ENCODE results near the gene PDP2. TPM values are rescaled to one million over a fixed set of nuclear protein-coding genes. Genes with fewer than 3 reads are reported as not detected.

PDP2 gene
- total and polyA plus RNA-seq, 12 donors = 1.2 to 5.7 (median 3.5) TPM

GRCh38 chr16:66853261-66854139 is 26.8 kb upstream of the PDP2 start:
- H3K36me3 ChIP-seq = no peaks in the 10 kb centered on the region
- peaks cover 0 to 4% (median 0%) of the 10 kb centered on the region in 7 donors for H3K27me3 ChIP-seq
- intact Hi-C loops (cut with DNase I) = no loop called here
- H3K9me3 ChIP-seq = no peaks in the 10 kb centered on the region
- DNase-seq (no peak), ATAC-seq (no peak)
- no peak overlapping the region for H3K4me3 ChIP-seq
- H3K27ac ChIP-seq = no peak overlapping the region
- WGBS, 2 donors = 79 to 84% methylated on average over 15 of the region's 15 CpGs
- H3K4me1 ChIP-seq = no peaks in the 10 kb centered on the region
- no peak for TF ChIP-seq CTCF (IDR thresholded peaks at IDR 0.05)

GRCh38 chr16:66856184-66856730 is 24.1 kb upstream of the PDP2 start:
- H3K4me3 ChIP-seq = no peak overlapping the region
- no peak overlapping the region for H3K27ac ChIP-seq
- H3K27me3 ChIP-seq = peaks cover 0 to 3% (median 0%) of the 10 kb centered on the region in 7 donors
- peaks cover 0 to 6% (median 0%) of the 10 kb centered on the region in 9 donors for H3K4me1 ChIP-seq
- H3K9me3 ChIP-seq = no peaks in the 10 kb centered on the region
- H3K36me3 ChIP-seq = no peaks in the 10 kb centered on the region
- intact Hi-C loops (cut with DNase I) = no loop called here
- no peak for TF ChIP-seq CTCF (IDR thresholded peaks at IDR 0.05)
- DNase-seq (no peak), ATAC-seq (no peak)
- WGBS, 2 donors = 93 to 94% methylated on average over 6 of the region's 6 CpGs

GRCh38 chr16:66856801-66857200 is 23.5 kb upstream of the PDP2 start:
- TF ChIP-seq CTCF (IDR thresholded peaks at IDR 0.05) = no peak
- peaks cover 0 to 3% (median 0%) of the 10 kb centered on the region in 7 donors for H3K27me3 ChIP-seq
- H3K4me3 ChIP-seq = no peak overlapping the region
- ATAC-seq (no peak), DNase-seq (no peak)
- H3K4me1 ChIP-seq = peaks cover 0 to 6% (median 0%) of the 10 kb centered on the region in 9 donors
- H3K36me3 ChIP-seq = no peaks in the 10 kb centered on the region
- 92 to 95% methylated on average over 2 of the region's 2 CpGs for WGBS, 2 donors
- no peak overlapping the region for H3K27ac ChIP-seq
- no peaks in the 10 kb centered on the region for H3K9me3 ChIP-seq
- intact Hi-C loops (cut with DNase I) = no loop called here

GRCh38 chr16:66857437-66857836 is 22.9 kb upstream of the PDP2 start:
- Histone ChIP-seq H3K27me3 (peaks cover 0 to 3% (median 0%) of the 10 kb centered on the region in 7 donors), H3K4me3 (no peak overlapping the region), H3K9me3 (no peaks in the 10 kb centered on the region), H3K36me3 (no peaks in the 10 kb centered on the region), H3K27ac (no peak overlapping the region), H3K4me1 (peaks cover 0 to 6% (median 0%) of the 10 kb centered on the region in 9 donors)
- WGBS, 2 donors = 75 to 76% methylated on average over 6 of the region's 6 CpGs
- intact Hi-C loops (cut with DNase I) = no loop called here
- no peak for TF ChIP-seq CTCF (IDR thresholded peaks at IDR 0.05)
- ATAC-seq (no peak), DNase-seq (no peak)

Data from heart right ventricle (tissue), 16 donors.